Adrenal gland (tissue), 12 donors: ENCODE results near the gene CMIP. TPM values are rescaled to one million over a fixed set of nuclear protein-coding genes. Genes with fewer than 3 reads are reported as not detected.

Experiments used
- DNase-seq, 7 donors: peaks; one replicate each; pipeline ENCODE4 v3.0.0-alpha.2; 2019 to 2020
- H3K27ac ChIP-seq, 5 donors: fragments of 200-600 bp; sonication (generic) in 4 of 5; 1 replicate in 3 of 5; 2 replicates in 2 of 5; pipeline versions ENCODE4 v1.5.1 to v1.8.0; 2016 to 2020; ENCODE audit warnings: mild to moderate bottlenecking in 1 of 5
- H3K27me3 ChIP-seq: fragments of 200-600 bp; 2 replicates; pipeline ENCODE4 v1.8.0; 2021
- H3K36me3 ChIP-seq, 2 donors: fragments of 200-600 bp; replicated peaks in 1 of 2; 1 replicate in 1 of 2; 2 replicates in 1 of 2; pipeline versions ENCODE4 v1.5.1 to v1.8.0; 2018 to 2022
- H3K4me1 ChIP-seq, 2 donors: fragments of 200-600 bp; replicated peaks in 1 of 2; 1 replicate in 1 of 2; 2 replicates in 1 of 2; pipeline versions ENCODE4 v1.5.1 to v1.8.0; 2018 to 2021
- H3K4me3 ChIP-seq, 4 donors: fragments of 200-600 bp; sonication (generic) in 3 of 4; one replicate each; pipeline ENCODE4 v1.5.1; 2016 to 2018
- H3K9me3 ChIP-seq, 3 donors: fragments of 200-600 bp; sonication (generic) in 1 of 3; replicated peaks in 1 of 3; 1 replicate in 2 of 3; 2 replicates in 1 of 3; pipeline versions ENCODE4 v1.5.1 to v1.8.0; 2016 to 2021
- CTCF ChIP-seq, 6 experiments: fragments of 450-650 bp in 4 of 6; fragments of 200-600 bp in 2 of 6; sonication (generic) in 1 of 6; IDR thresholded peaks; 1 replicate in 5 of 6; 2 replicates in 1 of 6; pipeline versions ENCODE4 v1.5.1 to v1.8.0; 2016 to 2021; ENCODE audit warnings: antibody characterized with exemption in 6 of 6, mild to moderate bottlenecking in 2 of 6, moderate library complexity in 1 of 6
- POLR2A ChIP-seq, 2 donors: fragments of 450-650 bp; IDR thresholded peaks; one replicate each; pipeline ENCODE4 v1.6.1; 2017; ENCODE audit warnings: antibody characterized with exemption in 2 of 2, mild to moderate bottlenecking in 2 of 2, moderate library complexity in 1 of 2
- WGBS, 4 donors: extraction: QIAGEN DNeasy Blood & Tissue Kit in 2 of 4; methylation state at CpG; one replicate each; pipeline versions ENCODE4 v1.1.5 to v1.1.7; 2013 to 2017; 5-methylcytosine and 5-hydroxymethylcytosine counted together
- intact Hi-C, 2 donors: fragments of 100-400 bp; cut with DNase I; formaldehyde crosslinking; loops; one replicate each; pipeline versions ENCODE4 v1.14.1 to v1.15.0; 2022 to 2023
- polyA plus RNA-seq, 3 donors: library from polyadenylated mRNA; stranded (reverse); fragments of 200-250 nt in 2 of 3; fragments of 350-450 nt in 1 of 3; fragmentation: Illumina TruSeq in 1 of 3; extraction: RNeasy Lipid Tissue Mini Kit (QIAGEN cat#74804) in 1 of 3; gene quantifications; one replicate each; pipeline ENCODE4 v1.2.3, GENCODE V29; 2013 to 2014
- total RNA-seq, 9 donors: library from RNA; depleted of rRNA in 4 of 9; stranded (reverse); fragments of >200 nt in 4 of 9; fragments of 120-200 nt in 1 of 9; fragmentation: NEBNext Ultra II Directional in 1 of 9; extraction: Animal tissue kit (Norgen Biotek cat#: 25700) in 1 of 9; gene quantifications; one replicate each; pipeline versions ENCODE4 v1.1.0 to v1.2.4, GENCODE V29; 2013 to 2023
- donor health status: healthy with polysubstance abuse.
- donor health status: Bipolar disorder and iron deficiency.
- donor health status: DM: yes; HTN: yes; CAD: no.
- donor health status: DM: no; HTN: no; CAD: no.
- donor health status: DM: no; HTN: no; CAD: no.
- donor health status: DM: yes; HTN: yes; CAD: no.

Gene CMIP
- total and polyA plus RNA-seq, 12 donors: 8.1 to 87.9 (median 42.5) TPM

- peak overlapping the region in 3 of 5 donors; percentile 6 to 84 (median 50) for H3K27ac ChIP-seq
- no peaks in the 10 kb centered on the region for H3K36me3 ChIP-seq
- no peaks in the 10 kb centered on the region for H3K9me3 ChIP-seq
- no peak overlapping the region for H3K4me3 ChIP-seq
- H3K27me3 ChIP-seq: no peaks in the 10 kb centered on the region
- TF ChIP-seq POLR2A (IDR thresholded peaks at IDR 0.05) (no peak), CTCF (IDR thresholded peaks at IDR 0.05) (no peak)
- peak in 6 of 7 donors; percentile 50 to 80 (median 74) for DNase-seq
- 39 to 58% (median 44%) methylated on average over 7 to 21 of the region's 21 CpGs for WGBS, 4 donors
- intact Hi-C loops: no loop called here
- H3K4me1 ChIP-seq: peaks cover 0 to 25% of the 10 kb centered on the region in 2 donors
These were observed 68.8 kb downstream of the CMIP start for GRCh38 chr16:81513204-81514040.

- DNase-seq: peak in 1 of 7 donors; percentile 9
- 75 to 81% (median 78%) methylated on average over 7 of the region's 7 CpGs for WGBS, 4 donors
- Histone ChIP-seq H3K4me3 (no peak overlapping the region), H3K36me3 (no peaks in the 10 kb centered on the region), H3K4me1 (peaks cover 0 to 24% of the 10 kb centered on the region in 2 donors), H3K27me3 (no peaks in the 10 kb centered on the region), H3K9me3 (no peaks in the 10 kb centered on the region), H3K27ac (peak overlapping the region in 1 of 5 donors; percentile 84)
- TF ChIP-seq POLR2A (IDR thresholded peaks at IDR 0.05) (no peak), CTCF (IDR thresholded peaks at IDR 0.05) (no peak)
- intact Hi-C loops: no loop called here
These were observed 69.5 kb downstream of the CMIP start for GRCh38 chr16:81514041-81514559.

- Histone ChIP-seq H3K36me3 (no peaks in the 10 kb centered on the region), H3K4me3 (no peak overlapping the region), H3K27me3 (no peaks in the 10 kb centered on the region), H3K27ac (peak overlapping the region in 1 of 5 donors; percentile 84), H3K9me3 (no peaks in the 10 kb centered on the region), H3K4me1 (peaks cover 0 to 30% of the 10 kb centered on the region in 2 donors)
- intact Hi-C loops: no loop called here
- WGBS, 4 donors: 87 to 99% (median 89%) methylated on average over 8 to 15 of the region's 15 CpGs
- no peak for DNase-seq
- no peak for TF ChIP-seq CTCF (IDR thresholded peaks at IDR 0.05)
These were observed 70.1 kb downstream of the CMIP start for GRCh38 chr16:81514568-81515258.

- H3K4me3 ChIP-seq: no peak overlapping the region
- H3K4me1 ChIP-seq: peaks cover 0 to 35% of the 10 kb centered on the region in 2 donors
- no peak for DNase-seq
- no peaks in the 10 kb centered on the region for H3K27me3 ChIP-seq
- no peak overlapping the region for H3K27ac ChIP-seq
- no peaks in the 10 kb centered on the region for H3K36me3 ChIP-seq
- WGBS, 4 donors: 72 to 94% (median 87%) methylated on average over 11 of the region's 11 CpGs
- intact Hi-C loops: no loop called here
- no peaks in the 10 kb centered on the region for H3K9me3 ChIP-seq
- no peak for TF ChIP-seq POLR2A (IDR thresholded peaks at IDR 0.05)
- no peak for TF ChIP-seq CTCF (IDR thresholded peaks at IDR 0.05)
These were observed 70.7 kb downstream of the CMIP start for GRCh38 chr16:81515281-81515680.
